ENCODE data around the gene PTCH1.

DNA sequence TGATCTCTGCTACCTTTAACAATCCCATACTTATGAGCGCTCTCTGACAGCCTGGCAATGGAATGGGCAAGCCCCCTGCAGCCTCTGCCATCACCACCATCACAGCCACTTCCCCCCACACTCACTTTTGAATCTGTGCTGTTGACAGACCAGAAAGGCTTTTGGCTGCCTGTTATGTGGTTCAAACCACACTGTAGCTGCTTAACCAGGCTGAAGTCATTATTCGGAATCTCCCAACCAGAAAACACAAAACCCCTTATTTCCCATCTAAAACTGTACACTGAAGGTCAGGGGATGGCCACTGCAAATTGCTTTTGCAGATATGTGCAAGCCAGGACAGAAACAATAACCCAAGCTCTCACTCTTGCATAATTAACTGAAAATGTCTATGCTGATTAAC lies 35.8 kb downstream of the PTCH1 start:
- no peak for TF ChIP-seq ZNF274 (IDR thresholded peaks at IDR 0.05; ENCODE audit: low read depth, low read length)
- TF ChIP-seq SUZ12 (IDR thresholded peaks at IDR 0.05; ENCODE audit: extremely low read depth, insufficient read depth, insufficient read length), result no peak
- TF ChIP-seq YY1 (IDR thresholded peaks at IDR 0.05; ENCODE audit: insufficient read depth, insufficient read length), result no peak
